A549 treated with CpdA at 1 μM for 4 hours (cell line): ENCODE data around the gene SPDYE11. TPM values are rescaled to one million over a fixed set of nuclear protein-coding genes. Genes with fewer than 3 reads are reported as not detected.

Experiments
- total RNA-seq: library from RNA; stranded (reverse); fragments of 200-300 nt; extraction: Qiagen RNA extraction; gene quantifications from 5 replicates; pipeline ENCODE4 v1.2.3, GENCODE V29; 2022; ENCODE audit warnings: low read depth

The SPDYE11 gene
- not detected in 5 replicates for total RNA-seq

GRCh38 chr7:73057811-73058210 lies at the start of gene SPDYE11:
SPDYE11 (minus strand) TSS chr7:73057911; CDS start chr7:73056111, 1,800 bp downstream.

GRCh38 chr7:73085938-73086337 lies 28.2 kb upstream of the SPDYE11 start, which contains the start of gene SPDYE9:
SPDYE9 (minus strand) TSS chr7:73086038; CDS start chr7:73084238, 1,800 bp downstream.

GRCh38 chr7:73029666-73030065 lies 28.0 kb downstream of the SPDYE11 start, which contains the start of gene SPDYE8:
SPDYE8 (minus strand) TSS chr7:73029766; CDS start chr7:73027966, 1,800 bp downstream.

Other genes starting within 250 kb of the SPDYE11 start
- 2.7 to 3.4 TPM (median 3.1 TPM) in 5 replicates for gene TYW1B, start 229.7 kb downstream of the SPDYE11 start, total RNA-seq
- gene POM121, start 132.8 kb downstream of the SPDYE11 start, total RNA-seq, result 37.5 to 43.0 TPM (median 39.6 TPM) in 5 replicates
- 0.27 to 0.69 TPM (median 0.45 TPM) in 5 replicates for gene TRIM74, start 88.4 kb downstream of the SPDYE11 start, total RNA-seq
- not detected in 5 replicates for gene SPDYE8, start 28.1 kb downstream of the SPDYE11 start, total RNA-seq
- not detected in 5 replicates for gene SPDYE9, start 28.1 kb upstream of the SPDYE11 start, total RNA-seq